Stimulated activated CD4-positive, alpha-beta T cell treated with anti-CD3 and anti-CD28 coated beads, Interleukin-1b, Interleukin-23, amount 100 ng/mL, for 48 hours (primary cell): ENCODE data around the gene ESR1.
"Not testable (repeated sequence)": the region's sequence is repeated elsewhere in the genome, so short reads cannot be mapped to it uniquely, and the experiment has no call there.

Experiments
- DNase-seq: peaks from one replicate; pipeline ENCODE4 v3.0.0-alpha.2; 2020

The ESR1 gene

GRCh38 chr6:151899796-151900195 lies 92.3 kb downstream of the ESR1 start:
- not testable (repeated sequence) for DNase-seq

GRCh38 chr6:151900256-151900655 lies 92.8 kb downstream of the ESR1 start:
- DNase-seq: no peak

- DNase-seq: no peak
Measured at GRCh38 chr6:151901009-151901411, 93.5 kb downstream of the ESR1 start.

GRCh38 chr6:151904631-151905030 lies 97.1 kb downstream of the ESR1 start:
- DNase-seq: no peak

GRCh38 chr6:151905072-151905471 lies 97.6 kb downstream of the ESR1 start:
- no peak for DNase-seq

- DNase-seq: no peak
Measured at GRCh38 chr6:151905854-151906253, 98.4 kb downstream of the ESR1 start.

- no peak for DNase-seq
Measured at GRCh38 chr6:151911401-151911800, 103.9 kb downstream of the ESR1 start.

GRCh38 chr6:151914484-151914883 lies 107.0 kb downstream of the ESR1 start:
- DNase-seq: no peak

GRCh38 chr6:151916075-151916474 lies 108.6 kb downstream of the ESR1 start:
- no peak for DNase-seq

- no peak for DNase-seq
Measured at GRCh38 chr6:151916680-151917164, 109.2 kb downstream of the ESR1 start.

GRCh38 chr6:151917531-151918329 lies 110.2 kb downstream of the ESR1 start:
- DNase-seq: no peak

GRCh38 chr6:151940307-151940706 lies 132.8 kb downstream of the ESR1 start:
- DNase-seq: no peak

GRCh38 chr6:151948002-151948743 lies 140.7 kb downstream of the ESR1 start:
- DNase-seq: no peak

GRCh38 chr6:151958332-151958731 lies 150.8 kb downstream of the ESR1 start:
- no peak for DNase-seq

GRCh38 chr6:151959086-151959485 lies 151.6 kb downstream of the ESR1 start:
- no peak for DNase-seq

- no peak for DNase-seq
Measured at GRCh38 chr6:151961809-151962208, 154.3 kb downstream of the ESR1 start.

GRCh38 chr6:151962246-151962846 lies 154.9 kb downstream of the ESR1 start:
- DNase-seq: no peak

GRCh38 chr6:151963001-151963400 lies 155.5 kb downstream of the ESR1 start:
- DNase-seq: no peak

GRCh38 chr6:151964412-151964811 lies 156.9 kb downstream of the ESR1 start:
- not testable (repeated sequence) for DNase-seq

- DNase-seq: no peak
Measured at GRCh38 chr6:151974061-151974617, 166.7 kb downstream of the ESR1 start.

GRCh38 chr6:151975795-151976194 lies 168.3 kb downstream of the ESR1 start:
- DNase-seq: no peak

GRCh38 chr6:151988199-151988598 lies 180.7 kb downstream of the ESR1 start:
- DNase-seq: not testable (repeated sequence)

- DNase-seq: no peak
Measured at GRCh38 chr6:151992091-151992490, 184.6 kb downstream of the ESR1 start.
